Skeletal muscle cell (primary cell): ENCODE measurements around the gene PLD5.
A peak's percentile ranks its signal among the peaks of the same experiment; 100 is the strongest.
"Not testable (repeated sequence)": the region's sequence is repeated elsewhere in the genome, so short reads cannot be mapped to it uniquely, and the experiment has no call there.

Source experiments
- DNase-seq: peaks from one replicate; pipeline ENCODE4 v3.0.0-alpha.2; 2010; ENCODE audit warnings: low read depth
- H3K4me3 ChIP-seq: 2 replicates; pipeline ENCODE4 v1.5.1; 2011; ENCODE audit warnings: low read depth, mild to moderate bottlenecking, control low read depth, low read length, moderate library complexity

The PLD5 gene

DNA sequence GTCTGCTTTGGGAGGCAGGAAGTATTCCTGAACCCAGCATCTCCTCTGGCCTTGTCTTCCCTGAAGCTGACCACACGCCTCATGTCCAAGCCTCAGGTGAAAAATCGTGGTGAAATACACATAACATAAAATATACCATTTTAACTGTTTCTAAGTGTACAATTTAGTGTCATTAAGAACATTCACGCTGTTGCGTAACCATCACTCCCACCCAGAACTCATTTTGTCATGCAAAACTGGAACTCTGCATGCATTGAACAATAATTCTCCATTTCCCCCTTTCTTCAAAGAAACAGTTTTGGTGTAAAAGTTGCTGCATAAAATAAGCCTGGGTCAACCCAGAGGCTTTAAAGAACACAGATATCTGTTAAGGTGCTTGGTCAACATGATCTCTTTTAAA is 93.5 kb downstream of the PLD5 start:
- no peak overlapping the region for H3K4me3 ChIP-seq
- DNase-seq, result no peak

DNA sequence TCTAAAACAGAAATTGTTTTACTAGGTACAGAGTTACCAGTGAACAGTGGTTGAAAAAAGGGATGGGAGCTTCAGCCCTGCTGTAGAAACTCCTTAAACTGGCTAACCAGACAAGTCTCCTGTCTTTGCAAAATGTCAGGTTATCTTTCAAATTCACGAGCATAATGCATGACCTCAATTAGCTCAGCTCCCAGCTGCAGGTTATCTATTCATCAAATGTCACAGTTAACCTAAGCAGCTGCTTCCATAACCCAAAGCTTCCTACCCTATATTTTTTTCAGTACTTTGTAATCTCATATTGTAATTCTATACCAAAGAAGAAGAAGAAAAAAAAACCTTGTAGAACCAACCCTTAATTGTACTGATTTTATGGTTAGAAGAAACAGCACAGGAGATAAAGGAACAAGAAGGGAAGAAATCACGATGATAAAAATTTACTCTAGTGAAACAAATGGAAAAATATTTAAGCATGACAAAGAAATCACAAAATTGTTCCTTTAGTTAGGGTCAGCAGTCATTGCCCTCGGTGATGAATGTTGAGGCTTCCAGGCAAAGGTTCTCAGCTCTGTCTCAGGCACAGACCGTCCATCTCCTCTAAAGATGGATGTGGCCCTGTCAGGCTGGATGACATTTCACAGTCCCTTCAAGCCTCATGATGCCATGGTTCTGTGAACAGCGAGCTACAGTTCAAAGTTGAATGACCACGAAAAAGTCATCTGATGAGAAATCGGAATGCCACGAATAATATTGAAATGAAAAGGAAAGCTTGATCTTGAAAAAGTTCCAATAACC is 95.9 kb downstream of the PLD5 start:
- no peak for DNase-seq

GRCh38 chr1:242427519-242427918 is 97.0 kb downstream of the PLD5 start:
- no peak overlapping the region for H3K4me3 ChIP-seq
- no peak for DNase-seq

More for the DNA sequence above, 95.9 kb downstream of the PLD5 start:
- no peak overlapping the region for H3K4me3 ChIP-seq

GRCh38 chr1:242426271-242426905 is 98.1 kb downstream of the PLD5 start:
- no peak for DNase-seq
- no peak overlapping the region for H3K4me3 ChIP-seq

GRCh38 chr1:242425232-242425631 is 99.3 kb downstream of the PLD5 start:
- no peak overlapping the region for H3K4me3 ChIP-seq
- DNase-seq, result no peak

GRCh38 chr1:242416657-242417056 is 107.8 kb downstream of the PLD5 start:
- no peak for DNase-seq

DNA sequence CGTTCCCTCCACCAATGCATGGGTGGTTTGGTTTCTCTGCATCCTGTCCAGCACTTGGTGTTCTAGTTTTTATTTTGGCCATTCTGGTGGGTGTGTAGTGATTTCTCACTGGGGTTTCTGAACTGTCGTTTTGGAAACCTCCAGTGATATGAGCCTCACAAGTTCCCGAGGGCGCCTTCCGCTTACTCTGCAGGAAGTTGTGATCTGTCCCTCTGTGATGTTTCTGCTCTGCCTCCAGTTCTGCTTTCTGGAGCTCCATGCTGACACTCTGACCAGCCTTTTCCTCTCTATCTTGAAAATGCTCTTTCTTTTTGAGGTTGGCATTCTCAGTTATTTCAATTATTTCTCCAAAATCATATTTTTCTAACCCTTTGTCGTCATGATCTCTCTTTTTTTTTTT is 111.6 kb downstream of the PLD5 start:
- no peak for DNase-seq
- H3K4me3 ChIP-seq, result no peak overlapping the region

More at GRCh38 chr1:242416657-242417056, 107.8 kb downstream of the PLD5 start:
- H3K4me3 ChIP-seq, result no peak overlapping the region

DNA sequence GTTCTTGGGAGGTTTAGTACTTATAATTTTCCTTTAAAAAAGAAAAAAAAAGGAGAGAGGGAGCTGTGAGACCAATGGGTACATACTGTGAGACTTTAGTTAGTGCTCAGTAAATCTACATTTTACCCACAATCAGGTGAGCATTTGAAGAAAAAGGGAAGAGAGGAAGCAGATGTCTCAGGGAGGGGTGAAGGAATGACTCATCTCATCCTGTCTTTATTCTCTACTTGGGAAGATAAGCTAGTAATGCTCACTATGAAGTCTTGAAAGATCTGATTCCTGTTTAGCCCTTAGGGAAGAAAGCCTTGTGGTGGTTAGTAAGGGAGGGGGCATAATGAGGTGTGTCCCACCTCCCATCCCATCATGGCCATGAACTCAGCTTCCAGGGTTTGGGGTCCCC is 112.6 kb downstream of the PLD5 start:
- no peak for DNase-seq
- H3K4me3 ChIP-seq, result no peak overlapping the region

GRCh38 chr1:242405947-242406346 is 118.5 kb downstream of the PLD5 start:
- no peak for DNase-seq
- no peak overlapping the region for H3K4me3 ChIP-seq

GRCh38 chr1:242404296-242404695 is 120.2 kb downstream of the PLD5 start:
- DNase-seq, result no peak
- H3K4me3 ChIP-seq, result no peak overlapping the region

- DNase-seq, result no peak
- no peak overlapping the region for H3K4me3 ChIP-seq
Observed at GRCh38 chr1:242402956-242403355, 121.5 kb downstream of the PLD5 start.

GRCh38 chr1:242401937-242402336 is 122.6 kb downstream of the PLD5 start:
- DNase-seq, result no peak
- no peak overlapping the region for H3K4me3 ChIP-seq

DNA sequence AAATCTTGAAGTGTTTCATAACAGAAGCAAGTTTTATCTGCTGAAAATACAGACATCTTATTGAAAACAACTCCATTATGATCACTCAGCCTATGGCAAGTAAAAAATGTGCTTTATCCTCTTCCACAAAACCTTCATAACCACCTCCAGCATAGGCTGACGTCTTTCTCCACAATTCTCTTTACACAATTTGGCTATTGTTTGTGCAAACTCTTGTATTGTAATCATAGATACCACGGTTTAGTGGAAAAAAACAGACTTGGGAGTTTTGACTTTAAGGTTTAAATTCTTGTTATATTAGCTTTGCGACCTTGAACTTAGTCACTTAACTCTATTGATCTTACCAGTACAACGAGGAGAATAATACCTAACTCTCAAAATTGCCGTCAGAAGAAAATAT is 126.1 kb downstream of the PLD5 start:
- no peak for DNase-seq
- no peak overlapping the region for H3K4me3 ChIP-seq

DNA sequence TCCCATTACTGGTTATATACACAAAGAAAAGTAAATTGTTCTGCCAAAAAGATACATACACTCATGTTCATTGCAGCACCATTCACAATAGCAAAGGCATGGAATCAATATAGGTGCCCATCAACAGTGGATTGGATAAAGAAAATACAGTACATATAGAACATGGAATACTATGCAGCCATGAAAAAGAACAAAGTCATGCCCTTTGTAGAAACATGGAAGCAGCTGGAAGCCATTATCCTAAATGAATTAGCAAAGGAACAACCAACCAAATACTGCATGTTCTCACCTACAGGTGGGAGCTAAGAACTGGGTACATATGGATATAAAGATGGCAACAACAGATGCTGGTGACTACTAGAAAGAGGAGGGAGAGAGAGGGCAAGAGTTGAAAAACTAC is 132.6 kb downstream of the PLD5 start:
- H3K4me3 ChIP-seq, result no peak overlapping the region
- DNase-seq, result no peak

DNA sequence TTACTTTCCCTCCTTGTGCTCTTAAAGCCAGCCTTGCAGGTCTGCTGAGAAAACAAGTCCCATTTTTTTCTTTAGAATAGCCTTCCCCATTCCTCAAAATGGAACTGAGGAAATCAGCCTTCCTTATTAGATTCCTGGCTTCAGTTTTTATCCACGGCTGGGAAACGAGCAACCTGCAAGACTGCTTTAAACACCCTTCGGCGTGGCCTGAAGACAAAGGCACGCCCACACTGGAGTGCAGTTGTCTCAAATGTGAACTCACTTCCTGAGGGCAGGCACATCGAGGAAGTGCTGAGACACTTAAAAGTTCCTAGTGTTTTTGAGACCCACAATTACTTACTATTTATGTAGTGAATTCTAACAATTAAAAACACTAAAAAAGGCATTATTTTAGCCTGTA is 148.4 kb downstream of the PLD5 start:
- not testable (repeated sequence) for DNase-seq, H3K4me3 ChIP-seq

DNA sequence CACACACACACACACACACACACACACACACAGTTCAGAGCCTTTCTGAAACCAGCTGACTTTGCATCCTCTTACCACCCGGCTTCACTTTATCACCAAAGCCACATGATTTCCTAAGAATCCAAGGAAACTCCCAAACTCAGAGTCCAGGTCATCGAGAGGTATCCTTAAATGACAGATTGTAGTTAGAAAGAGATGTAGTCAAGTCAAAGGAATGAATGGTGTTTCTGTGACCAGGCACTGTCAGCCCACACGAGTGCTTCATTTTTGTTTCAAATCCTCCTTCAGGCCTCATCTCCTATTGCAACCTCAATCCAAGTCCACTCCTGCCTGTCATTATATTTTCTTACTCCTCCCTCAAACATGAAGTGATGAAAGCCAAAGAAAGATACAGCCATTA is 174.1 kb downstream of the PLD5 start:
- H3K4me3 ChIP-seq, result not testable (repeated sequence)
- DNase-seq, result peak; percentile 1

GRCh38 chr1:242349636-242350035 is 174.9 kb downstream of the PLD5 start:
- no peak for DNase-seq

DNA sequence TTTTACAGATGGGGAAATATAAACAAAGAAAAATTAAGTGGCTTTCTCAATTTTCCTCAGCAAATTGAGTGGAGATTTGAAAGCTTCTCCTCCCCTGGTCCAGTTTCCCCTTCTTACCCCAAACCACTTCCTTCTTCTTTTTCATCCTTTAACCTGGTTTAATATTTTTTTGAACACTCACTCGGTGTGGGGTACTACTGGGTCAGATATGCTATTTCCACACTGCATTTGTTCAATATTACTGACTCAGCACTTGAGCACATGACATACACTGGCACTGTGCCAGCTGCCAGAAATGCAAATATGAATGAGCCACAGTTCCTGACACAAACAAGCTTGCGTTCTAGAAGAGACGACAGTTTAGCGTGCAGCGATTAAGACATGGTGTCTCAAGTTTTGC is 193.6 kb downstream of the PLD5 start:
- not testable (repeated sequence) for H3K4me3 ChIP-seq, DNase-seq

More at GRCh38 chr1:242349636-242350035, 174.9 kb downstream of the PLD5 start:
- no peak overlapping the region for H3K4me3 ChIP-seq

GRCh38 chr1:242327381-242327780 is 197.1 kb downstream of the PLD5 start:
- H3K4me3 ChIP-seq, DNase-seq: not testable (repeated sequence)

DNA sequence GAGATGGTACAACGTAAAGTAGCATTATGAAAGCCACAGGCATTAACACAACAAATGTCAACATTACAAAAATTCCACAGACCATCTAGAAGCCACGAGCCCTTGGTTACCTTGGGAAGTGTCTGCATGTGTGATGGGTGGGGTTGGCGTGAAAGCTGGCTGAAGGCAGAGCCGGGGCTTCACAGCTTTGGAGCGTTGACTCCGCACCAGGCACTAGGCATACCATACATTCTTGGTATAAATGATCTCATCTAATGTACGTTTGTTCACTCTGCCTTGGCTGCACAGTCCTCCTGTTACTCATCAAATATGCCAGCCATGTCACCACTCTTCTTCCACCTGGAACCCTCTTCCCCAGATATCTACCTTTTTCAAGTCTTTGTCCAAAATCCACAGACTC is 202.5 kb downstream of the PLD5 start:
- DNase-seq, H3K4me3 ChIP-seq: not testable (repeated sequence)

GRCh38 chr1:242318140-242318539 is 206.4 kb downstream of the PLD5 start:
- H3K4me3 ChIP-seq, result no peak overlapping the region
- DNase-seq, result no peak
